GM18511 (cell line): ENCODE data around the gene GDPD3.

ENCODE experiments used
- ATAC-seq: cut with Tn5 transposase; IDR thresholded peaks from one replicate; pipeline ENCODE4 v1.9.1; 2021; ENCODE audit warnings: mild to moderate bottlenecking, moderate library complexity; ENCODE audit not compliant: unreplicated experiment

GDPD3 gene, protein sequence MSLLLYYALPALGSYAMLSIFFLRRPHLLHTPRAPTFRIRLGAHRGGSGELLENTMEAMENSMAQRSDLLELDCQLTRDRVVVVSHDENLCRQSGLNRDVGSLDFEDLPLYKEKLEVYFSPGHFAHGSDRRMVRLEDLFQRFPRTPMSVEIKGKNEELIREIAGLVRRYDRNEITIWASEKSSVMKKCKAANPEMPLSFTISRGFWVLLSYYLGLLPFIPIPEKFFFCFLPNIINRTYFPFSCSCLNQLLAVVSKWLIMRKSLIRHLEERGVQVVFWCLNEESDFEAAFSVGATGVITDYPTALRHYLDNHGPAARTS

DNA sequence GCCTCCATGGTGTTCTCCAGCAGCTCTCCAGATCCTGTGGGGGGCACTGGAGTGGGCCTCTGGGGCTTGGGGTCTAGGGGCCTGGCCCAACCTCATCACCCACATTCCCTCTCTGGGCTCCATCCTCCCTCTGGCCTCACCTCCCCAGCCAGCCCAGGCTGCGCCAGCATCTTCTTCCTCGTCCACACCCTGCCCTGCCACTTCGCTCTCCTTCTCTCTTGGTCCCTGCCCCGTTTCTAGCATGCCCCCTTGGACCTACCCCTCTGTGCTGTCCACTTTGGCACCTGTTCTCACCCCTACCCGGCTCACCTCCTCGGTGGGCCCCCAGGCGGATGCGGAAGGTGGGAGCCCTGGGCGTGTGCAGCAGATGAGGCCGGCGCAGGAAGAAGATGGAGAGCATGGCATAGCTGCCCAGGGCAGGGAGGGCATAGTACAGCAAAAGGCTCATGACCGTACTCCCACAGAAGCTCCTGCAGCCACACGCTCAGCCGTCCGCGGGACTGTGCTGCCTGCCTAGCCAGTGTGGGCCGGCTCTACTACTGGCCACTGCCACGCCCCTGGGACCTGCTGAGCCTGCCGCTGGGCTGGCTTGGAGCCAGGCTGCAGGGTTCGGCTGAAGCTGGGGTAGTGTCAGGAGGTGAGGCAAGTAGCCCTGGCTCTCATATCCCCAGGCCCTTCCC lies at the start of gene GDPD3:
GDPD3 (minus strand) TSS at position 507 of the 680 bp plus-strand sequence; CDS start at position 448, 59 bp downstream.
- no peak for ATAC-seq

DNA sequence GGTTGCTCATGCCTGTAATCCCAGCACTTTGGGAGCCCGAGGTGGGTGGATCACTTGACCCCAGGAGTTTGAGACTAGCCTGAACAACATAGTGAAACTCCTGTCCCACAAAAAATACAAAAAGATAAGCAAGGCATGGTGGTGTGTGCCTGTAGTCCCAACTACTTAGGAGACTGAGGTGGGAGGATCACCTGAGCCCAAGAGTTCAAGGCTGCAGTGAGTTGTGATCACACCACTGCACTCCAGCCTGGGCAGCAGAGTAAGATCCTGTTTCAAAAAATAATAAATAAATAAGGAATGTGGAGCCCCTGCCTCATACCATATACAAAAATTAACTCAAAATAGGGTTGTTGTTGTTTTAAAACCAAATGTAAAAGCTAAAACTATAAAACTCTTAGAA lies 43.9 kb upstream of the GDPD3 start:
- ATAC-seq: no peak

DNA sequence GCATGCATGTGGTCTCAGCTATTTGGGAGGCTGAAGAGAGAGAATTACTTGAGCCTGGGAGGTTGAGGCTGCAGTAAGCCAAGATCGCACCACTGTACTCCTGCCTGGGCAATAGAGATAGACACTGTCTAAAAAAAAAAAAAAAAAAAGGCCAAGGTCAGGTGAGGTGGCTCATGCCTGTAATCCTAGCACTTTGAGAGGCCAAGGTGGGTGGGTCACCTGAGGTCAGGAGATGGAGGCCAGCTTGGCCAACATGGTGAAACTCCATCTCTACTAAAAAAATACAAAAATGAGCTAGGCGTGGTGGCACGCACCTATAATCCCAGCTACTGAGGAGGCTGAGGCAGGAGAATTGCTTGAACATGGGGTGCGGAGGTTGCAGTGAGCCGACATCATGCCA lies 41.9 kb upstream of the GDPD3 start:
- ATAC-seq: no peak

DNA sequence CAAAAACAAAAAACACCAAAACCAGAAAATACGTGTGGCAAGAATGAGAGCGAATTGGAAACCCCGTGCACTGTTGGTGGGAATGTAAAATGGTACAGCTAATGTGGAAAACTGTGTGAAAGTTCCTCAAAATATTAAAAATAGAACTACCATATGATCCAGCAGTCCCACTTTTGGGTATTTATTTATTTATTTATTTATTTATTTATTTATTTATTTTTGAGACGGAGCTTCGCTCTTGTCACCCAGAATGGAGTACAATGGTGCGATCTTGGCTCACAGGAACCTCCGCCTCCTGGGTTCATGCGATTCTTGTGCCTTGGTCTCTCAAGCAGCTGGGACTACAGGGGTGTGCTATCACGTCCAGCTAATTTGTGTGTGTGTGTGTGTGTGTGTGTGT lies 39.2 kb upstream of the GDPD3 start:
- ATAC-seq: no peak

DNA sequence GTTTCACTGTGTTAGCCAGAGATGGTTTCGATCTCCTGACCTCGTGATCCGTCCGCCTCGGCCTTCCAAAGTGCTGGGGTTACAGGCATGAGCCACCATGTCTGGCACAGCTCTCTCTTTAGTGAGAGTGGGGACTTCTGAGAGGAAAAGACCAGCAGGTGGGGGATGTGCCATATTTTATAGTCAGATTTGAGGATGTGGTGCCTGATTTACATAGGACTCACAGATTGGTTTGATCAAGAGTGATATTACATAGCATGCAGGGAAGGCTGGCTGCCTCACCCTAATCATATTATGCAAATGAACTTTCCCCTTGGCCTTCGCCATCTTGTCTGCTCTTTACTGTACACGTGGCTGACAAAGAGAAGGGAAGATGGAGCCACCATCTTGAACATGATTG lies 37.8 kb upstream of the GDPD3 start:
- no peak for ATAC-seq

DNA sequence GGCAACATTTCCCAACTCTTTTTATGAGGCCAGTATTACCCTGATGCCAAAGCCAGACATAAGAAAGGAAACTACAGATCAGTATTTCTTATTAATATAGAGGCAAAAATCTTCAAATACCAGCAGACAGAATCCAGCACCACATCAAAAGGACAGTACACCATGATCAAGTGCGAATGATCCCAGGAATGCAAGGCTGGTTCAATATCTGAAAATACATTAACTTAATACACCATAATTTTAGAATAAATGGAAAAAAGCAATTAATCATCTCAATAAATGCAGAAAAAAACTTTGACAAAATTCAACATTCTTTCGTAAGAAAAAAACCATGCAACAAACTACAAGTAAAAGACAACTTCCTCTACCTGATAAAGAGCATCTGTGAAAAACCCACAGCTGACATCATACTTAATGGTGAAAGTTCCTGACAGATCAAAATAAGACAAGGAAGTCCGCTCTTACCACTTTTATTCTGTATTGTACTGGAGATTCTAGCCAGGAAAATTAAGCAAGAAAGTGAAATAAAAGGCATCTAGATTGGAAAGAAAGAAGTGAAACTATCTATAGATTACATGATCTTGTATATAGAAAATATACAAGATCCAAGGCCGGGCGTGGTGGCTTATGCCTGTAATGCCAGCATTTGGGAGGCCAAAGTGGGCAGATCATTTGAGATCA lies 36.1 kb upstream of the GDPD3 start:
- ATAC-seq: no peak

DNA sequence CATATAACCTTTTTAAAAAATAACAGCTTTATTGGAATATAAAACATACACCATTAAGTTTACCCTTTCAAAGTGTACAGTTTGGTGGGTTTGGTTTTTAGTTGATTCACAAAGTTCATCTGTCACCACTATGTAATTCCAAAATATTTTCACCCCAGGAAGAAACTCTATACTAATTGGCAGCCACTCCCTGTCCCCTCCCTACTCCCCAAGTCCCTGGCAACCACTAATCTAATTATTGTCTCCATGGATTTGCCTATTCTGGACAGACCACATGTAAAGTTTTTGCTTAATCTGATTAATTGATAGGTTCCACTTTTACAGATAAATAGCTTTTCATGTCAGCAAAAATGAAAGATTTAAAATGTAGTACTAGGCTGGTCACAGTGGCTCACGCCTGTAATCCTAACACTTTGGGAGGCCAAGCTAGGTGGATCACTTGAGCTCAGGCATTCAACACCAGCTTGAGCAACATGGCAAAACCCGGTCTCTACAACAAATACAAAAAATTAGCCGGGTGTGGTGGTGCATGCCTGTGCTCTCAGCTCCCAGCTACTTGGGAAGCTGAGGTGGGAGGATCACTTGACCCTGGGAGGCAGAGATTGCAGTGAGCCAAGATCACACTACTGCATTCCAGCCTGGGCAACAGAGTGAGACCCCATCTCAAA lies 34.6 kb upstream of the GDPD3 start:
- no peak for ATAC-seq

DNA sequence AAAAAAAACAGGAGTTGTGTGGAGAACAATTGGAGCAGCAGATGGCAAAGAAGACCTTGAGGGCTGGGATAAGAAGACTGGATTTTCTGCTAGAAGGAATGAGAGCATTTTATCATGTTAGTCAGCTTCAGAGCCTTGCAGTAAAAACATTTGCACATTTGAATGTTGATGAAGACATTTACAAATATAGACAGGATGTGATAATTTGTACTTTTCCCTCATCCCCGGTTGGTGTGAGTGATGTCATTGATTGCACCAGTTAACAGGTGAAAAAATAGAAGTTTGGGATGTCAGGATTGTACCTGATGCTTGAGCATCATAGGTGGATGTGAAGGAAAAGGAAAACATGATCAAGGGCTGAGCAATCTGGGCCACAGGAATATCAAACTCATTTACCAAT lies 32.3 kb upstream of the GDPD3 start:
- ATAC-seq: no peak

DNA sequence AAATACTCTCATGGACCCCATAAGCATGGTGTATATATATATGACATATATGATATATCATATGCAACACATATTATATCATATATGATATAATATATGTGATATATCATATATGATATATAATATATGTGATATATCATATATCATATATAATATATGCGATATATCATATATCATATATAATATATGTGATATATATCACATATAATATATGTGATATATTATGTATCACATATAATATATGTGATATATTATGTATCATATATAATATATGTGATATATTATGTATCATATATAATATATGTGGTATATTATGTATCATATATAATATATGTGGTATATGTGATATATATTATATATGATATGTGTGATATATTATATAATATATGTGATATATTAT lies 31.6 kb upstream of the GDPD3 start:
- no peak for ATAC-seq

DNA sequence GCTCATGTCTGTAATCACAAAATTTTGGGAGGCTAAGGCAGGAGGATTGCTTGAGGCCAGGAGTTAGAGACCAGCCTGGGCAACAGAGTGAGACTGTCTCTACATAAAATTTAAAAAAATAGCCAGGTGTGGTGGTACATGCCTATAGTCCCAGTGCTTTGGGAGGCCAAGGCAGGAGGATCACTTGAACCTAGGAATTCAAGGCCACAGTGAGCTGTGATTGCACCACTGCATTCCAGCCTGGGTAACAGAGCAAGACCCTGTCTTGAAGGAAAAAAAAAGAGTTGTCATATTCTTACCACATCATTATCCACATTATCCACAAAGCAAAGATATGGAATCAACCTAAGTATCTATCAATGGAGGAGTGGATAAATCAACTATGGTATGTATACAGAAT lies 30.7 kb upstream of the GDPD3 start:
- no peak for ATAC-seq

DNA sequence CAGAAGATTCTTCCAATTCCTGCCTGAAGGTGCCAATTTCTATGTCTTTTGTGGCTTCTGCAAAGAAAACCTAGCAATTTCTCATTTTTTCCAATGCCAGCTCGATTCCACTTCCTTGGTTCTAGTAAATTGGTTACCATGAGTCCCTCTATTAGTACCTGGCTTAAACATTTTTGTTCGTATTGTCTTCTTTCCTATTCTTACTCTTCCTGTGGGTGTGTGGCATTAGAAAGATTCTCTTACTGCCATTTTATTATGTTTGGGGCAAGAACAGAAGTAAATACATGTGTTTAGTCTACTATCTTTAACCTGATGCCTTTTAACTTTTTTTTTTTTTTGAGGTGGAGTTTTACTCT lies 30.0 kb upstream of the GDPD3 start:
- no peak for ATAC-seq

DNA sequence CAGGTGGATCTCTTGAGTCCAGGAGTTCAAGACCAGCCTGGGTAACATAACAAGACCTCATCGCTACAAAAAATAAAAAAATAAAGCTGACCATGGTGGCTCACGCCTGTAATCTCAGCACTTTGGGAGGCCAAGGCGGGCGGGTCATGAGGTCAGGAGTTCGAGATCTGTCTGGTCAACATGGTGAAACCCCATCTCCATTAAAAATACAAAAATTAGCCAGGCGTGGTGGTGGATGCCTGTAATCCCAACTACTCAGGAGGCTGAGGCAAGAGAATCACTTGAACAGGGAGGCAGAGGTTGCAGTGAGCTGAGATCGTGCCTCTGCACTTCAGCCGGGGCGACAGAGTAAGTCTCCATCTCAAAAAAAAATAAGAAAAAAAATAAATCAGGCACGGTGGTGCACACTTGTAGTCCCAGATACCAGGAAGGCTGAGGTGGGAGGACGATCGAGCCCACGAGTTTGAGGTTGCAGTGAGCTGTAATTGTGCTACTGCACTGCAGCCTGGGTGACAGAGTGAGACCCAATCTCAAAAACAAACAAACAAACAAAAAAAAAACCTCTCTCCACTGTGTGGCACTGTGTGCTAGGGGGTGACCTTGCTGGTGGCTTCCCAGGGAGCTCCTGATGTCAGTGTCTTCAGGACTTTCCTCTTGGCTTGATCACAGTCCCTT lies 29.5 kb upstream of the GDPD3 start:
- no peak for ATAC-seq

DNA sequence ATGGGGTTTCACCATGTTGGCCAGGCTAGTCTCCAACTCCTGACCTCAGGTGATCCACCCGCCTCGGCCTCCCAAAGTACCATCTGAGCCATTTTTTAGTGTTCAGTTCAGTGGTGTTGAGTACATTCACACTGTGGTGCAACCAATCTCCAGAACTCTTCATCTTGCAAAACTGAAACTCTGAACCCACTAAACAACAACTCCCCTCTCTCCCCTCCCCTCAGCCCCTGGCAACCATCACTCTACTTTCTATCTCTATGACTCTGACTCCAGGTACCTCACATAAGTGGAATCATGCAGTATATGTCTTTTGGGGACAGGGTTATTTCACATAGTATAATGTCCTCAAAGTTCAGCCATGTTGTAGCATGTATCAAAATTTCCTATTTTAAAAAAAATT lies 28.4 kb upstream of the GDPD3 start:
- no peak for ATAC-seq

DNA sequence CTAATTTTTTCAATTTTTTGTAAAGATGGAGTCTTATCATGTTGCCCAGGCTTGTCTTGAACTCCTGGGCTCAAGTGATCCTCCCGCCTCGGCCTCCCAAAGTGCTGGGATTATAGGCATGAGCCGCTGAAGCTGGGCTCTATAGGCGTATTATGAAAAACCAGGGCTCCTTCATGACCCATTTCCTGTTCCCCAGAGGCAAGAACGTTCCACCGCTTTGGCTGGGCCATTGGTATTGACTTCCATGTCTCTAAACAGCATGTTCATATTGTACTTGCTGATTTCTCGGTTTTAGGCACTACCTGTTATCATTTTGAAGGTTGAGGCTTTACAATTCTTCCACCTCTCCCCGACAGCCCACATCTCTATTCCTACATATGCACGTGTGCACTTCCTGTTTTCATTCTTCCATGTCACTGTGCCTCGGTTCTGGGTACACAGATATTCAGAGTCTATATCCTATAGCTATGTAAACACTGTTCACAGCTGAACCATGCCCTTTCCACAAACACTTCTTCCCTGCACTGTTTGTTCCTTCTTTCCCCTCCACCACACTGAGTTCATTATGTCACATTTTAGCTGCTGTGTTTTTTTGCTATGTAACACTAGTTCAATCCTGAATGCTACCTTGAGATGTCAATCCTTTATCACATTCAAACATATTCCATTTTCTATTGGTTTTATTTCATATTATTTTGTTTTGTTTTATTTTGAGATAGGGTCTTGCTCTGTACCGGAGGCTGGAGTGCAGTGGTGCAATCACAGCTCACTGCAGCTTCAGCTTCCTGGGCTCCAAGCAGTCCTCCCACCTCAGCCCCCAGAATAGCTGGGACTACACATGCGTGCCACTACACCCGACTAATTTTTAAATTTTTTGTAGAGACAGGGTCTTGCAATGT lies 26.5 kb upstream of the GDPD3 start:
- ATAC-seq: no peak

DNA sequence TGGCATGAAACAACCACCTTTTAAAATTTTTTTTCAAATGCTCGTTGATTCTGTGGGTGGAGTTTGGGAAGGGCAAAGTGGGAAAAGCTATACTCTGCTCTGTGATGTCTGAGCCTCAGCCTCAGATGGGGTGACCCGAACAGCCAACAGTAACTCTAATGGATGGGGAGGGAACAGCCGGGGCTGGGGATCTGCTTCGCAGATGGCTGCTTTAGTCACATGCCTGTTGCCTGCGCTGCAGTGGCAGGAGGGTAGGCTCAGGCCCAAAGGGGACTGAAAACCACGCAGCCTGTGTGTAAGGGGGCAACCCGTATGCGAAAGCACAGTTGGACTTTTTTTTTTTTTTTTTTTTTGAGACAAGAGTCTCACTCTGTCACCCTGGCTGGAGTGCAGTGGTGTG lies 24.6 kb upstream of the GDPD3 start:
- ATAC-seq: no peak

DNA sequence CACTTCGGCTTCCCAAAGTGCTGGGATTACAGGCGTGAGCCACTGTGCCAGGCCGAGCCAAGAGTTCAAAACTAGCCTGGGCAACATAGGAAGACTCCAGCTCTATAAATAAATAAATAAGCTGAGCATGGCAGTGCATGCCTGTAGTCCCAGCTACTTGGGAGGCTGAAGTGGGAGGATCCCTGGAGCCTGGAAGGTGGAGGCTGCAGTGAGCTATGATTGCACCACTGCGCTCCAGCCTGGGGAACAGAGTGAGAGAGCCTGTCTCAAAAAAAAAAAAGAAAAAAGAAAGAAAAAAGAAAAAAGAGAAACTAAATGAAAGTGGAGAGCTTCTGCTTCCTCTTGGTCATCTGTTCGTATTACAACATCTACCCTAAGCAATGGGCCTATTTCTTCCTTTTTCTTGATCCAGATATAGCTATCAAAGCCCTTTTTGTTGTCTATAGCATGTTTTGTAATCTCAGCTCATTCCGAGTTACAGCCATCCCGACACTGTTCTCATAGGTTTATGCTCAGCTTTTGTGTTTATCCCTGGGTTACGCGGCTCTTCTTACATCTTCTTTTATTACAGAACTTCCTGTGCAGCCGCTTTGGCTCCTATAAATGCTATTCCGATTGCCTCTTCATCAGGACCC lies 23.8 kb upstream of the GDPD3 start:
- ATAC-seq: no peak

DNA sequence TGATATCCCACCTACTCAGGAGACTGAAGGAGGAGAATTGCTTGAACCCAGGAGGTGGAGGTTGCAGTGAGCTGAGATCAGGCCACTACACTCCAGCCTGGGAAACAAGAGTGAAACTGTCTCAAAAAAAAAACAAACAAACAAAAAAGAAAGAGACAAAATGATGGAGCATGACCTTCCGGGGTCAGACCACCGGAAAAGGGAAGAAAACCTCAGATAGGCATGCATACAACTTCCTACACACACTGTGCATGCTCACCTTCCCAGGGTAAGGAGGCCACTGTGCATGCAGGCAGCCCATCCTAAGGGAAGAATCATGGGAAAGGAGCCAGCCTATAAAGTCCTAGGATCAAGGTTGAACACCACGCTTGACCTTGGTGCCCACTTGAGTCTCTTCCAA lies 19.3 kb upstream of the GDPD3 start:
- no peak for ATAC-seq

DNA sequence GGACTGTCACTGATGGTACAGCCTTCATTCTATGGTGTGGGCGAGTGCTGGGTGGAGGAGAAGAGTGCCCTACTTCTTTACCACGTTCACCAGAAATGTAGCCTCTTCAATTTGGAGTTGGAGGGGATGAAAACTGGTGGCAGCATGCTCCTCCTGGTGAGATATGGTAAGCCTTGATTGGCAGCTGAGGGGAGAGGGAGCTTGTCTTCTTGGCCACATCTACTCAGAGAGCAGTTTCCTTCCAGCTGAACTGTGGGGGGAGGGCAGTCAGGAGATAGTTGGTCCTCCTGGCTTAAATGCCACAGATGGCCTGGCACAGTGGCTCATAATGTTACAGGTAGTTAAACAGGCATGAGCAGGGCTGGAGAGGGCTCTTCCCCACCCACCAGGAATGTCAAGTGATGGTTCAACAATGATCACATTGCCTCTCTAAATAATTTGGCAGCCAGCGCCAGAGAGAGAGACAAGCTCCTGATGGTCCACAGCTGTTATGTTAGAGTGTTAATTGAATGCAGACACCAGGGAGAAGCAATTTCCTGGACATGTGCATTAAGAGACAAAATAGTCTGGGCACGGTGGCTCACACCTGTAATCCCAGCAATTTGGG lies 18.6 kb upstream of the GDPD3 start:
- no peak for ATAC-seq

DNA sequence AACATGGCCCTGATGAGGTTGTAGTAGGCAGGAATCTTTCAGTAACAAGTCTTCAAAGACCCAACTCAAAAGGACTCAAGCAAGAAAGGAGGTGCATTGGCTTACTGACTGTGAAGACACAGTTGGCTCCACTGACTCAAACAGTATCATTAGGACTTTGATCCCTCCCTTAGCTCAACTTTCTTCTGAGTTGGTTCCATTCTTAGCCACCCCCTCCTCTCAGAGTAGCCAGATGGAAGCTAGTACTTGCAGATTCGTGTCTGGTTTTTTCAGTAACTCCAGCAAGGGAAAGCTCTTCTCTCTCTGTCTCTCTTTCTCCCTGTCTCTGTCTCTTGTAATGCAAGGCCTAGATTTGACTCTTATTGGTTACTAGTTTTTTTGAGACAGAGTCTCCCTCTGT lies 14.7 kb upstream of the GDPD3 start:
- ATAC-seq: no peak
